GF-D8 (cell line): Measurements from ENCODE around the gene CENPX.

Experiments
- DNase-seq: peaks from one replicate; lab custom pipeline; 2025; lab: John Stamatoyannopoulos, UW

Gene CENPX

DNA sequence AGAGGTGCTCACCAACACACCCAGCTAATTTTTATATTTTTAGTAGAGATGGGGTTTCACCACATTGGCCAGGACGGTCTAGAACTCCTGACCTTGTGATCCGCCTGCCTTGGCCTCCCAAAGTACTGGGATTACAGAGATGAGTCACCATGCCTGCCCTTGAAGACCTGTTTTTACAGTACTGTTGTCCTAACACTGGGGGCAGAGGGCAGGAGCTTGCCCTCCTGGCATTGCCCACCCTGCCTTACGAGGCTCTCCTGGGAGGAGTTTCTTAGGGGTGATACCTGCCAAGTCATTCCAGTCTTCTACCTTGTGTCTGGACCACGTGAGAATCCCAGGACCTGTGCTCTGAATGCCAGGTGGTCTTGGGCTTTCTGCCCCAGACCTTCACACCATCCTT lies 42.6 kb downstream of the CENPX start:
- DNase-seq: no peak

DNA sequence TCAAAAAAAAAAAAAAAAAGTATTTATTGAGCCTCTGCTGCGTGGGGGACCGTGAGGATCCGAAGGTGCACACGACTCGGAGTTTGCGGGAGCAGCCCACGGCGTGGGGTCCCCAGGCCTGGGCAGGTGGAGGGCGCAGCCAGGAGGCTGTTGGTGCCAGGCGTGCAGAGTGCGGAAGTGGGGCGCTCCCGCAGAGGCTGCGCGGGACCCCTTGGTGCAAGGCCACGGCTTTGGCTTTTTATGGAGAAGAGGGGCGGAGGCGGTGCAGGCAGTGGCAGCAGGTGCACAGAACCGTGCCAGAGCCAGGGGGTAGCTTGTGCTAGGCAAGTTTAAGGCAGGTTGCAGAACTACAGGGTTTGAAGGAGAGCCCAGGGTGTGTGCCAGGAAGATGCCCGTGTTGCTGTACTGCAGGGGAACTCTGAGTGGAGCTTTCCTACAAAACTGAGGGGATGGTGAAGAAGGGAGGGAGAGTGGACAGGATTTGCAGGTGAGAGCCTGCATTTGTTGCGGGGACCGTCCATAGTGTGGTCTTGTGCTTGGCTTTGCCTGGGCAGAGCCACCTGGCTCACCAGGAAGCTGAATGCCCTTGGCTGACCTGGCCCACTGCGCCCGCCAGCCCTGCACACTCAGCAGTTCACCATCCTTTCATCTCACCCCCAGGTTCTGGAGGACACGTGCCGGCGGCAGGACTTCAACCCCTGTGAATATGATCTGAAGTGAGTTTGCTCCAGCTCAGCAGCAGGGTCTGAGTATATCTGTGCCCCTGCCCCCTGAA lies 44.0 kb downstream of the CENPX start:
- no peak for DNase-seq

DNA sequence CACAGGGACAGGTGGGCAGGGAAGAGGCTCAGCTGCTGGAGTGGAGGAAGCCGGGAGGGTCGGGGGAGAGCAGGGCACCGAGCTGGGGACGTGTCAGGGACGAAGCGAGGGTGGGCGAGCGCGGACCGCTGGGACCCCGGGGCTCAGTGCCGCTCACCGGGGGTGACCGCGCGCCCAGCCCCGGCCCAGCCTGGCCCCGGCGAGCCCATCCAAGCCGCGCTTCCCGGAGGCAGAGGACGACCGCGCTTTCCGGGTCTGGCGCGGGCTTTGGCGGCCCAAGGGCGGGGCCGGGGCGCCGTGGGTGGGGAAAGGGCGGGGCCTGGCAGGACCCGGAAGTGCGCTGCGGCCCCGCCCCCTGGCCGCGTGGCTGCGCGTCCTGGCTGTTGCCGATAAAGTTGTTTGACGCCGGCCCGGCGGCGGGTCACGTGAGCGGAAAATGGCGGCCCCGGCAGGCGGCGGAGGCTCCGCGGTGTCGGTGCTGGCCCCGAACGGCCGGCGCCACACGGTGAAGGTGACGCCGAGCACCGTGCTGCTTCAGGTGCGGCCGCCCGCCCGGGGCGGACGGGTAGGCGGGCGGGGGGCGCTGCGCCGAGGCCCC lies 45.4 kb downstream of the CENPX start, which contains the start of gene ASPSCR1:
TSS of gene ASPSCR1 (plus strand) at position 419 of the 598 bp plus-strand sequence. CDS start at position 437, 18 bp downstream.
- peak; percentile 54 for DNase-seq

DNA sequence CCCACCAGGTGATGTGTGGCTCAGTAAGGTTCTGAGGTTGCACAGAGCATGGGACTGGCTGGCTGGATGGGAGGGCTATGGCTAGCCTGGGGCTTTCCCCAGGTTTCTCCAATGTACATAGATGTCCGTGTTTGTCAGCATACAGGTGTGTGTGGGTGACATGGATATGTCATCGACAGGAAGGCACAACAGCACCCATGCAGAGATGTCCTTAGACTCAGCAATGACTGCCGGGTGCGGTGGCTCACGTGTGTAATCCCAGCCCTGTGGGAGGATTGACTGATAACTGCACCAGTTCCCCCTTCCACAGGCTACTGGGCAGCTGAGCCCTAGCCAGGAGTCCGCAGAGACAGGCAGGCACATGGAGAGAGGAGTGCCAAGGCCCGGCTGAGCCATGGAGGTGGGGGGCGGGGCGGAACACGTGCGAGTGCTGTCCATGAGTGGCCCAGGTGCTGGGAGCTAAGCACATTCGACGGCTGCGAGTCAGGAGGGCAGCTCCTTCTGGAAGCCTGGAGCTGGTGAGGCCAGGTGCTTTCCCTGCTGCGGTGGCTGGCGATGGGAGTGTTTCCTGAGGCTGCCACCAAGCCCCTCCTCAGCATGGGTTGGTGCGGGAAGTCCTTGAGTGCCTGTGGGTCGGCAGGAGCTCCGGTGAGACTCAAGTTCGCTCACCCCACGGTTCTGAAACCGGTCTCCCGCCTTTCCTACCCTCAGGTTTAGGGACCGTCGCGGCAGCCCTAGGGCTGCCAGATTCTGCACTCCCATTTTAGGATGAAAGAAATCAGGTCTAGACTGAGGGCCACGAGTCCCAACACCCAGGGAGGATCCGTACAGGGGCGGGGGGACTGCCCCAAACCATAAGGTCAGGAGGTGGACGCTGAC lies 46.1 kb downstream of the CENPX start:
- DNase-seq: peak; percentile 31

DNA sequence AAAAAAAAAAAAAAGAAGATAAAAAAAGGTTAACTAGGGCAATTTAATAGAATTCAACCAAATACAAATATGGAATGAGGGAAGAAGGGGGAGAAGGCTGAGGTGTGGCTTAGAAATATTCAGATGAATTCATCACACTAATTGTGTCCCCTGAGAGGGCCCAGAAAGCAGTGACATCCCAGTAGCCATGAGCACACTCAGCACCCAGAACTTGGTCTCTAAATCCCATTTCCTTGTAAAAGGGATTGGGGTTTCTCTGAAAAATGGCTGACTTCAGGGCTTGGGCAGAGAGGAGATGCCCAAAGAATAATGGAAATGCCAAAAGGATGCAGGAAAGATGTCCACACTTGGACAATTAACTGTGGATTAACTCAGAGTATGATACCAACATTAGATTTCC lies 49.2 kb downstream of the CENPX start:
- DNase-seq: no peak

DNA sequence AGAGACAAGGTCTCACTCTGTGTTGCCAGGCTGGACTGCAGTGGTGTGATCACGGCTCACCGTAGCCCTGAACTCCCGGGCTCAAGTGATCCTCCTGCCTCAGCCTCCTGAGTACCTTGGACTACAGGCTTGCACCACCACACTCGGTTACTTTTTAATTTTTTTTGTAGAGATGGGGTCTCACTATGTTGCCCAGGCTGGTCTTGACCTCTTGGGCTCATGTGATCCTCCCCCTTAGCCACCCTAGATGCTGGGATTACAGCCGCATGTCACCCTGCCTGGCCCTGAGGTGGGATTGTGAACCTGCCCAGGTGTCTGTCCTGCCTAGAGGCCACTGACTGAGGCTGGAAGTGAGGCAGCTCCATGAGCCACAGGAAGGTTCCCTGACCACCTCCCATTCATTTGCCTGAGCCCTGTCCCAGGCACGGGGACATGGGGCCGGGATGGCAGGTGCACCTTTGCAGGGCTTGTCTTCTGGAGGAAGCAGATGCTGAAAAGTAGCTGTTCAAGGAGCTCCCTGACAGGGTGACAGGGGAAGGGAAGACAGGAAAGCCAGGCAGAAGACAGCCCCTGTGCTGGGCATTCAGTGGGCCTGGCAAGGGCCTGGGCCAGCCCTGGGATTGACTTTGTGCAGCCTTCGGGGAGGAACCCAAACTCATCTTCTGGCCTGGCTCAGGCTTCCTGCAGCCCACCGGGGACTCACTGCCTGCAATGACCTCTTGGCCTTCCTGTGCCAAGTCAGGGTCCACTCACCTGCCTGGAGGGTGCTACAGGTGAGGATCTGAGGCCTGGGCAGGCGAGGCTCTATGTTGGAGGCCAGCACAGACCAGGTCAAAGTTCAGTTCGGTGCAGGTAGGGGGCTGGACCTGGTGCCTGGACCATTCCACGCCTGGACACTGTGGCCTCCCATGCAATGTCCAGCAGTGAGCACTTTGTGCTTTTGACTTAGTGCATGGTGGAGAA lies 53.5 kb downstream of the CENPX start:
- no peak for DNase-seq
